T-cell (primary cell): Measurements from ENCODE around the gene GRAMD2A. TPM values are rescaled to one million over a fixed set of nuclear protein-coding genes. Genes with fewer than 3 reads are reported as not detected.

Experiments
- ATAC-seq, 4 experiments: fragments of 200-7000 bp in 3 of 4; fragments of 150-1000 bp in 1 of 4; cut with Tn5 transposase; replicated peaks in 1 of 4; 1 replicate in 3 of 4; 2 replicates in 1 of 4; pipeline ENCODE4 v1.10.0; 2021; ENCODE audit warnings: moderate library complexity in 3 of 4, mild to moderate bottlenecking in 2 of 4, moderate number of reproducible peaks in 1 of 4
- CTCF ChIA-PET, 2 donors: fragments of 300-600 bp; sonication (Branson Sonifier 250); formaldehyde crosslinking; loops; one replicate each; lab custom pipeline; 2022; ENCODE audit warnings: antibody characterized with exemption in 2 of 2; lab: Charles Lee
- POLR2A ChIA-PET, 2 donors: fragments of 300-600 bp; sonication (Branson Sonifier 250); formaldehyde crosslinking; loops; one replicate each; lab custom pipeline; 2022; ENCODE audit warnings: antibody characterized with exemption in 2 of 2; lab: Charles Lee
- DNase-seq, 35 experiments: peaks; one replicate each; pipeline versions ENCODE4 v3.0.0 to v3.0.0-alpha.2; 2013 to 2023
- H3K27ac ChIP-seq: one replicate; pipeline ENCODE4 v1.5.1; 2013; ENCODE audit warnings: low read length
- H3K27me3 ChIP-seq, 2 experiments: replicated peaks in 1 of 2; 1 replicate in 1 of 2; 2 replicates in 1 of 2; pipeline versions ENCODE4 v1.6.1 to v1.7.0; 2013; ENCODE audit warnings: low read length in 1 of 2, mixed read lengths in 1 of 2; ENCODE audit not compliant: control insufficient read depth in 2 of 2, insufficient read depth in 2 of 2; ENCODE audit errors: extremely low read depth in 1 of 2
- H3K36me3 ChIP-seq, 2 donors: 1 replicate in 1 of 2; 2 replicates in 1 of 2; pipeline versions ENCODE4 v1.6.1 to v1.7.0; 2013; ENCODE audit warnings: low read length in 1 of 2; ENCODE audit not compliant: control insufficient read depth in 2 of 2, insufficient read depth in 1 of 2; ENCODE audit errors: extremely low read depth in 1 of 2
- H3K4me1 ChIP-seq, 2 experiments: 1 replicate in 1 of 2; 2 replicates in 1 of 2; pipeline versions ENCODE4 v1.6.1 to v1.7.0; 2013; ENCODE audit warnings: low read length in 2 of 2, mixed read lengths in 1 of 2; ENCODE audit not compliant: insufficient read depth in 2 of 2, control insufficient read depth in 1 of 2; ENCODE audit errors: extremely low read depth in 1 of 2
- H3K4me3 ChIP-seq, 2 donors: 1 replicate in 1 of 2; 2 replicates in 1 of 2; pipeline versions ENCODE4 v1.5.1 to v1.7.0; 2013; ENCODE audit warnings: mild to moderate bottlenecking in 2 of 2, low read length in 1 of 2, moderate library complexity in 1 of 2; ENCODE audit not compliant: control insufficient read depth in 1 of 2; ENCODE audit errors: extremely low read depth in 1 of 2
- H3K9me3 ChIP-seq: 2 replicates; pipeline ENCODE4 v1.7.0; 2013
- H3K27ac Mint-ChIP-seq, 2 donors: one replicate each; pipeline ENCODE4 v1.8.0; 2020 to 2021; ENCODE audit warnings: mild to moderate bottlenecking in 2 of 2, mixed read lengths in 2 of 2
- H3K27me3 Mint-ChIP-seq, 2 donors: one replicate each; pipeline ENCODE4 v1.8.0; 2021 to 2022; ENCODE audit warnings: mixed read lengths in 2 of 2
- H3K36me3 Mint-ChIP-seq: one replicate; pipeline ENCODE4 v1.8.0; 2021; ENCODE audit warnings: mixed read lengths
- H3K4me1 Mint-ChIP-seq, 3 donors: one replicate each; pipeline ENCODE4 v1.8.0; 2020 to 2022; ENCODE audit warnings: mixed read lengths in 3 of 3, mild to moderate bottlenecking in 1 of 3
- H3K4me3 Mint-ChIP-seq, 3 donors: one replicate each; pipeline ENCODE4 v1.8.0; 2020 to 2022; ENCODE audit warnings: mild to moderate bottlenecking in 3 of 3, mixed read lengths in 3 of 3, moderate library complexity in 3 of 3
- H3K9me3 Mint-ChIP-seq, 3 donors: one replicate each; pipeline ENCODE4 v1.8.0; 2020 to 2022; ENCODE audit warnings: mixed read lengths in 3 of 3
- WGBS: methylation state at CpG from one replicate; pipeline ENCODE4 v1.1.5; 2013; ENCODE audit warnings: missing lambda C conversion rate; ENCODE audit not compliant: insufficient coverage; 5-methylcytosine and 5-hydroxymethylcytosine counted together
- total RNA-seq, 35 experiments: library from RNA in 6 of 35; stranded (reverse) in 6 of 35; fragments of 120-200 nt in 1 of 35; gene quantifications; one replicate each; pipeline versions ENCODE4 v1.2.1 to v1.2.4 and lab custom pipeline; 2013 to 2026

The GRAMD2A gene
- total RNA-seq, 5 donors from 2014 or later (not counting 1 experiment from before 2014, with no cell fraction given): not detected

DNA sequence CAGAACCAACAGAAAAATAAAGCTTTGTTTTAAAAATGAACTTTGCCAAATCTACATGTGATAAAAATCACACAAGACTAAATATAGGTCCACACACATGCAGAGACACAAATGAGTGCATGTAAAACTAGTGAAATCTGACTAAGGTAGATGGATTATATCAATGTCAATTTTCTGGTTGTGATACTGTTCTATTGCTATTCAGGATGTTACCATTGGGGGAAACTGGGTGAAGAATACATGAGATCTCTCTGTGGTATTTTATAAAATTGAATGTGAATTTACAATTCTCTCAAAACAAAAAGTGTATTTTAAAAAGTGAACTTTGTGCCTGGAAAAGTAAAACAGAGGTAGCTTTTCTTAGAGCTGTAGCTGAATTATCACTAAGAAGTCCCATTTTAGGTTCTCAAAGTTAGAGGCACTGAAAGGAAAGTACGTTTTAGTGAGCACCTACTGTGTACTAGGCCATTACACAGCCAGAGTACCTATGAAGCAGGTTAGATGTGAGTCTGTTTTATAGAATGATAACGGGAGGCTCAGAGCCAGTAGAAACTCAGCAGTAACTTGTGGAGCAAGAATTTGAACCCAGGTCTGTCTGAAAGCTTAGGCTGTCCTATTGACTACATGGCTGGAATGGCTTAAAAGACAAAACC, 8.2 kb downstream of the GRAMD2A start:
- no peaks in the 10 kb centered on the region for H3K36me3 Mint-ChIP-seq
- H3K4me3 Mint-ChIP-seq: no peak overlapping the region
- ChIA-PET CTCF (no interaction called here), POLR2A (interaction anchor here in 1 of 2 donors (0.7 kb wide), 1 partner anchor 10 kb away, joined by 4 read pairs; no protein-coding TSS in a partner anchor)
- Histone ChIP-seq H3K27ac (no peak overlapping the region), H3K9me3 (no peaks in the 10 kb centered on the region), H3K4me1 (no peaks in the 10 kb centered on the region), H3K36me3 (no peaks in the 10 kb centered on the region), H3K27me3 (peaks cover 4 to 13% of the 10 kb centered on the region in 2 experiments), H3K4me3 (no peak overlapping the region)
- no peaks in the 10 kb centered on the region for H3K9me3 Mint-ChIP-seq
- WGBS: 100% methylated on average over 1 of the region's 2 CpGs
- H3K27me3 Mint-ChIP-seq: peaks cover 18 to 20% of the 10 kb centered on the region in 2 donors
- DNase-seq (no peak), ATAC-seq (no peak)
- H3K4me1 Mint-ChIP-seq: no peaks in the 10 kb centered on the region
- H3K27ac Mint-ChIP-seq: no peak overlapping the region

DNA sequence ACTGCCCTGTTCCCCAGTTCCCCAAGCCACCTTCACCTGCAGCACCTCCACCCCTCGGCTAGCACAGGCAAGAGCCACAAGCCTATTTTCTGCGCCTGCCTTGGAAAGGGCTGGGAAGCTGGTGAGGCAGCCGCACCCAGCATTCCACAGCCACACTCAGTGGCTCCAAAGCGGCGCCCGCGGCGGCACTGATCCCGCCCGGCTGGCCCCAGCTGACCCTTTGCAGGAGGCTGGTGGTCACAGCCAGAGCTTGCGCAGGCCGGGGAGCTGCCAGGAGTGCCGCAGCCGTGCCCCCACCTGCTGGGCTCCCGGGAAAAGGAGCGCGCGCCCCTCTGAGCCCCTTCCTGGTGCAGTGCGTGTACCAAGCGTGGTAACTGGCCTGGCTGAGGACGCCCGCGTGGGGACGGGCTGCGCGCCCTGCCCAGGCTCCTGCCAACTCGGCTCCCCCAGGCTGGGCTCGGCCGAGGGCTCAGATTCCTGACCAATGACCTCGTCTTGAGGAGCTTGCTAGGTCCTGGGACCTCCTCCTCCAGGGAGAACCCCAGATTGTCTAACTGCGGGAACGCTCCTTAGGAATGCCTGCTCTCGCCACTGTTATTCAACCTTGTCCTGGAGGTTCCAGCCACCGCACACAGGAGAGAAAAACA, 13.3 kb downstream of the GRAMD2A start:
- POLR2A ChIA-PET: no interaction called here
- WGBS: 10% methylated on average over 30 of the region's 34 CpGs
- Mint-ChIP-seq H3K4me1 (no peaks in the 10 kb centered on the region), H3K36me3 (no peaks in the 10 kb centered on the region), H3K27me3 (peaks cover 33 to 43% of the 10 kb centered on the region in 2 donors), H3K27ac (no peak overlapping the region), H3K4me3 (no peak overlapping the region), H3K9me3 (no peaks in the 10 kb centered on the region)
- no peak overlapping the region for H3K4me3 ChIP-seq
- ATAC-seq: no peak
- no peaks in the 10 kb centered on the region for H3K9me3 ChIP-seq
- H3K4me1 ChIP-seq: peaks cover 0 to 2% of the 10 kb centered on the region in 2 experiments
- CTCF ChIA-PET: no interaction called here
- no peak for DNase-seq
- H3K27me3 ChIP-seq: peaks cover 8 to 39% of the 10 kb centered on the region in 2 experiments
- no peaks in the 10 kb centered on the region for H3K36me3 ChIP-seq
- no peak overlapping the region for H3K27ac ChIP-seq

DNA sequence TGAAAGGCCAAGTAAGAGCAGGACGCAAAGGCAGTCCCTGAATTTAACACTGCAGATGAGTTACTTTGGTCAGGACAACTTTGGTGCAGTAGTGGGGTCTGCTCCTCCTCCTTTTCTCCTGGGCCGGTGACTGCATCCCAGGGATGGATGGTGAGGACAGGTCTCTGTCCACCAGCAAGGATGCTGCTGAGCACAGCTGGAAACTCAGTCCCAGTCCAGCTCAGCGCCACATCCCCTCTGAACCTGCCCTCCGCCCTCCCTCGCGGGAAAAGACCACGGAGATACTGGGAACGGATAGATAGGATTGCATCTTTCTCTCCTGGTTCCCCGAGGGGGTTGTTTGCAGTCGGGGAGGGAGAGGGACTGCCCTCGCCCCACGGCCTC, 13.8 kb downstream of the GRAMD2A start:
- WGBS: 79% methylated on average over 7 of the region's 12 CpGs
- no peak overlapping the region for H3K4me3 ChIP-seq
- Mint-ChIP-seq H3K27ac (no peak overlapping the region), H3K4me1 (no peaks in the 10 kb centered on the region), H3K27me3 (peaks cover 31 to 43% of the 10 kb centered on the region in 2 donors), H3K36me3 (no peaks in the 10 kb centered on the region), H3K4me3 (no peak overlapping the region), H3K9me3 (no peaks in the 10 kb centered on the region)
- no peaks in the 10 kb centered on the region for H3K9me3 ChIP-seq
- CTCF ChIA-PET: no interaction called here
- no peak for DNase-seq
- peaks cover 0 to 2% of the 10 kb centered on the region in 2 experiments for H3K4me1 ChIP-seq
- ATAC-seq: no peak
- no peaks in the 10 kb centered on the region for H3K36me3 ChIP-seq
- H3K27me3 ChIP-seq: peaks cover 8 to 43% of the 10 kb centered on the region in 2 experiments
- POLR2A ChIA-PET: no interaction called here
- H3K27ac ChIP-seq: no peak overlapping the region

DNA sequence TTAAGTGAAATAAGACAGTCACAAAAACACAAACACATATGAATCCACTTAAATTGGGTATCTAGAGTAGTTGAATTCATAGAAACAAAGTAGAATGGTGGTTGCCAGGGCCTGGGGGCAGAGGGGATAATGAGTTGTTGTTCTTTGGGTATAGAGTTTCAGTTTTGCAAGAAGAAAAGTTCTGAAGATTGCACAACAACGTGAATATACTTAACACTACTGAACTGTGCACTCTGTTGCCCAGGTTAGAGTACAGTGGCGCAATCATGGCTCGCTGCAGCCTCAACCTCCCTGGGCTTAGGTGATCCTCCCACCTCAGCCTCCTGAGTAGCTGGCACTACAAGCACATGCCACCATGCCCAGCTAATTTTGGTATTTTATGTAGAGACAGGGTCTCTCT, 14.9 kb downstream of the GRAMD2A start:
- WGBS: no CpG with 5 or more reads among the region's 3 CpGs
- H3K9me3 Mint-ChIP-seq: no peaks in the 10 kb centered on the region
- no peak overlapping the region for H3K4me3 ChIP-seq
- no peak overlapping the region for H3K27ac Mint-ChIP-seq
- no peak overlapping the region for H3K4me3 Mint-ChIP-seq
- H3K4me1 Mint-ChIP-seq: no peaks in the 10 kb centered on the region
- peaks cover 0 to 2% of the 10 kb centered on the region in 2 experiments for H3K4me1 ChIP-seq
- no peaks in the 10 kb centered on the region for H3K36me3 ChIP-seq
- DNase-seq (no peak), ATAC-seq (no peak)
- ChIA-PET CTCF (no interaction called here), POLR2A (no interaction called here)
- H3K9me3 ChIP-seq: no peaks in the 10 kb centered on the region
- no peaks in the 10 kb centered on the region for H3K36me3 Mint-ChIP-seq
- H3K27me3 Mint-ChIP-seq: peaks cover 31 to 39% of the 10 kb centered on the region in 2 donors
- no peak overlapping the region for H3K27ac ChIP-seq
- peaks cover 8 to 40% of the 10 kb centered on the region in 2 experiments for H3K27me3 ChIP-seq

DNA sequence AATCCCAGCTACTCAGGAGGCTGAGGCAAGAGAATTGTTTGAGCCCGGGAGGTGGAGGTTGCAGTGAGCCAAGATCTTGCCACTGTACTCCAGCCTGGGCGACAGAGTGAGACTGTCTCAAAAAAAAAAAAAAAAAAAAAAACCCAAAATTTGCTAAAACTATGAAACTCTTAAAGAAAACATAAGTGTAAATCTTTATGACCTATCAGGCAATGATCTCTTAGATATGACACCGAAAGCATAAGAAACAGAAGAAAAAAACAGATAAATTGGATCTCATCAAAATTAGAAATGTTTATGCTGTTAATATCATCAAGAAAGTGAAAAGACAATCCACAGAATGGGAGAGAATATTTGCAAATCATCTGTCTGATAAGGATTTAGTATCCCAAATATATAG, 15.3 kb downstream of the GRAMD2A start:
- DNase-seq (no peak), ATAC-seq (no peak)
- Histone ChIP-seq H3K27me3 (peaks cover 8 to 40% of the 10 kb centered on the region in 2 experiments), H3K36me3 (no peaks in the 10 kb centered on the region), H3K4me3 (no peak overlapping the region), H3K4me1 (peaks cover 0 to 2% of the 10 kb centered on the region in 2 experiments), H3K27ac (no peak overlapping the region), H3K9me3 (no peaks in the 10 kb centered on the region)
- no peaks in the 10 kb centered on the region for H3K36me3 Mint-ChIP-seq
- no peak overlapping the region for H3K27ac Mint-ChIP-seq
- H3K9me3 Mint-ChIP-seq: no peaks in the 10 kb centered on the region
- H3K27me3 Mint-ChIP-seq: peaks cover 31 to 39% of the 10 kb centered on the region in 2 donors
- CTCF ChIA-PET: no interaction called here
- WGBS: no CpG with 5 or more reads among the region's 3 CpGs
- H3K4me3 Mint-ChIP-seq: no peak overlapping the region
- H3K4me1 Mint-ChIP-seq: no peaks in the 10 kb centered on the region
- POLR2A ChIA-PET: no interaction called here

DNA sequence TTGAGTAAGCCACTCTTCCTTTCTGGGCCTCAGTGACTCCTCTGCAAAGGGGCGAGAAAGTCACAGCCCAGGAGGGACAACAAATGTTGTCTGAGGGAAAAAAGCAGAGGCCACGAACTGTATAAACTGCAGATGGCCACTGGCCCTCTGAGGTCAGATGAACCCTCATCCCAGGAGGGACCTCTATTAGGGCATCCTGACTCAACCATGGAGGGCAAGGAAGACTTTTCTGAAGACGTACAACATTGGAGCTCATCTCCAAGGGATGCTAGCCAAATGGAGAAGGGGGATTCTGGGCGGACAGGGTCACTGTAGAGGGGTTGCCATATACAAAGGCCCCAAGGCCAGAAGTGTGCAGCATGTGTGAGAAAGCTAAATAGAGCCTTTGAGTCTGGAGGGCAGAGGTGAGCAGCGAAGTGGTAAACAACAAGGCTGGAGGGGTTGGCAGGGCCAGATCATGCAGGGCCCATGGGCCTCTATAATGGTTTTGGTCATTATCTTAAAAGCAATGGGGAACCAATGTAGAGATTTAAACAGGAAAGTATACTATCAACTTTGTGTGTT, 16.7 kb downstream of the GRAMD2A start:
- H3K9me3 Mint-ChIP-seq: no peaks in the 10 kb centered on the region
- Histone ChIP-seq H3K9me3 (no peaks in the 10 kb centered on the region), H3K27me3 (peaks cover 8 to 48% of the 10 kb centered on the region in 2 experiments), H3K27ac (no peak overlapping the region), H3K36me3 (no peaks in the 10 kb centered on the region), H3K4me1 (peaks cover 0 to 2% of the 10 kb centered on the region in 2 experiments), H3K4me3 (no peak overlapping the region)
- H3K4me3 Mint-ChIP-seq: no peak overlapping the region
- no peaks in the 10 kb centered on the region for H3K36me3 Mint-ChIP-seq
- CTCF ChIA-PET: no interaction called here
- H3K27ac Mint-ChIP-seq: peak overlapping the region in 1 of 2 donors; percentile 6
- ATAC-seq (no peak), DNase-seq (no peak)
- peaks cover 27 to 41% of the 10 kb centered on the region in 2 donors for H3K27me3 Mint-ChIP-seq
- no peaks in the 10 kb centered on the region for H3K4me1 Mint-ChIP-seq
- POLR2A ChIA-PET: no interaction called here
- WGBS: 66% methylated on average over 4 of the region's 5 CpGs
